NCI-H1694 (cell line): ENCODE measurements around the gene RPS6KC1.
"Not testable (repeated sequence)": the region's sequence is repeated elsewhere in the genome, so short reads cannot be mapped to it uniquely, and the experiment has no call there.

ENCODE experiments used
- DNase-seq: peaks from one replicate; lab custom pipeline; 2025; lab: John Stamatoyannopoulos, UW

Gene RPS6KC1, protein sequence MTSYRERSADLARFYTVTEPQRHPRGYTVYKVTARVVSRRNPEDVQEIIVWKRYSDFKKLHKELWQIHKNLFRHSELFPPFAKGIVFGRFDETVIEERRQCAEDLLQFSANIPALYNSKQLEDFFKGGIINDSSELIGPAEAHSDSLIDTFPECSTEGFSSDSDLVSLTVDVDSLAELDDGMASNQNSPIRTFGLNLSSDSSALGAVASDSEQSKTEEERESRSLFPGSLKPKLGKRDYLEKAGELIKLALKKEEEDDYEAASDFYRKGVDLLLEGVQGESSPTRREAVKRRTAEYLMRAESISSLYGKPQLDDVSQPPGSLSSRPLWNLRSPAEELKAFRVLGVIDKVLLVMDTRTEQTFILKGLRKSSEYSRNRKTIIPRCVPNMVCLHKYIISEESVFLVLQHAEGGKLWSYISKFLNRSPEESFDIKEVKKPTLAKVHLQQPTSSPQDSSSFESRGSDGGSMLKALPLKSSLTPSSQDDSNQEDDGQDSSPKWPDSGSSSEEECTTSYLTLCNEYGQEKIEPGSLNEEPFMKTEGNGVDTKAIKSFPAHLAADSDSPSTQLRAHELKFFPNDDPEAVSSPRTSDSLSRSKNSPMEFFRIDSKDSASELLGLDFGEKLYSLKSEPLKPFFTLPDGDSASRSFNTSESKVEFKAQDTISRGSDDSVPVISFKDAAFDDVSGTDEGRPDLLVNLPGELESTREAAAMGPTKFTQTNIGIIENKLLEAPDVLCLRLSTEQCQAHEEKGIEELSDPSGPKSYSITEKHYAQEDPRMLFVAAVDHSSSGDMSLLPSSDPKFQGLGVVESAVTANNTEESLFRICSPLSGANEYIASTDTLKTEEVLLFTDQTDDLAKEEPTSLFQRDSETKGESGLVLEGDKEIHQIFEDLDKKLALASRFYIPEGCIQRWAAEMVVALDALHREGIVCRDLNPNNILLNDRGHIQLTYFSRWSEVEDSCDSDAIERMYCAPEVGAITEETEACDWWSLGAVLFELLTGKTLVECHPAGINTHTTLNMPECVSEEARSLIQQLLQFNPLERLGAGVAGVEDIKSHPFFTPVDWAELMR

DNA sequence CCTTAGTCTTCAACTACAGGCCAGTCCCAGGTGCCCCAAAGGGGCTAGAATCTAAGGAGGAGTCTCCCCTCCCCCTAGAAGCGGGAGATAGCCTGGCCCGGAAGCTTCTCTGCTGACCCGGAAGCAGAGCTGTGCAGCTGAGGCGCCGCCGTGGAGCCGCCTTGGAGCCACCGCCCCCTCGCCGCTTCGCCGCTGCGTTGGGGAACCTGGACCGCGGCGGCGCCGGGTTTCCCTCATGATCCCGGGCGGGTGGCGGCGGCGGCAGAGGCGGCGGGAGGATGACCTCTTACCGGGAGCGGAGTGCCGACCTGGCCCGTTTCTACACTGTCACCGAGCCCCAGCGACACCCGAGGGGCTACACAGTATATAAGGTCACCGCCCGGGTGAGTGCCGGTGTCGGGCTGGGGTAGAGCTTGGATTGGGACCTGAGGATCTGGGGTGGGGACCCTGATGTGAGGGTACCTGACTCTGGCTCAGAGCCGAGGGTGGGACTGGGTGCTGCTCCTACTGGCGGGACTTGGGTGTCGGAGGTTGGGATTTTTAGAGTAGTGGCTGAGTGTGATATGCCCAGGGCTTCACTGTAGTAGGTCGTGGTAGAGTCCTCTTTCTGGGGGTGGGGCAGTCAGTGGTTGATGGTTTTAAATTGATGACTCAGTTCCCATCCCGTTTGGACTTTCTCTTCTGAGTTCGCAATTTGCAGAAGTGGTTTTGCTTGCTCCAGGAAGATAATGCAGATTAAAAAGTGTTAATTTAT, at the start of gene RPS6KC1:
RPS6KC1 (plus strand) TSS at position 115 of the 754 bp plus-strand sequence; CDS start at position 279, 164 bp downstream.
- DNase-seq: peak; percentile 75

DNA sequence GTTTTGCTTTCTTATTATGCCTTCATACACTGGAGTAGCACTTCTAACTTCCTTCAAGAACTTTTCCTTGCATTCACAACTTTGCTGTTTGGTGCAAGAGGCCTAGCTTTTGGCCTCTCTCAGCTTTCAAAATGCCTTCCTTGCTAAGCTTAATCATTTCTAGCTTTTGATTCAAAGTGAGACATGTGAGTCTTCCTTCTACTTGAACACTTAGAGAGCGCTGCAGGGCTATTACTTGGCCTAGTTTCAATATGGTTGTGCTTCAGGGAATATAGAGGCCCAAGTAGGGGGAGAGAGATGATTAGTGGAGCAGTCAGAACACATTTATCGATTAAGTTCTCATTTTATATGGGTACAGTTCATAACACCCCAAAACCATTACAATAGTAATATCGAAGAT, 47.8 kb upstream of the RPS6KC1 start:
- no peak for DNase-seq

DNA sequence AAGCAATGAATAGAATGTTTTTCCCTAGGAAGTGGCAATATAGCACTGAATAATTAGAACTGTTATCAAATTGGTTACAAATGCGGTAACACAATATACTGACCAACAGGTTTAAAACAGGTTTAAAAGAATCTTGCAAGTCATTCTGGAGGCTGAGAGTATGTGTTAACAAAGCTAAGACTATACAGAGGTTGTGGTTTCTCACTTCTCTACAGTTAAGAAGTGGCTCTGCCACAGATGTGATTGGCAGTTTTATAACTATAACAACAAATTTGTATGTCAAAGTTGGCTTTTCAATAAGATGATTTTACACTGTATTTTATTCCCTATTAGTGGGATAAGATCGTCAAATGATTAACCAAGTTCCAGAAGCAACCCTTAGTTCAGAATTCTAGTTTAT, 42.5 kb upstream of the RPS6KC1 start:
- no peak for DNase-seq

DNA sequence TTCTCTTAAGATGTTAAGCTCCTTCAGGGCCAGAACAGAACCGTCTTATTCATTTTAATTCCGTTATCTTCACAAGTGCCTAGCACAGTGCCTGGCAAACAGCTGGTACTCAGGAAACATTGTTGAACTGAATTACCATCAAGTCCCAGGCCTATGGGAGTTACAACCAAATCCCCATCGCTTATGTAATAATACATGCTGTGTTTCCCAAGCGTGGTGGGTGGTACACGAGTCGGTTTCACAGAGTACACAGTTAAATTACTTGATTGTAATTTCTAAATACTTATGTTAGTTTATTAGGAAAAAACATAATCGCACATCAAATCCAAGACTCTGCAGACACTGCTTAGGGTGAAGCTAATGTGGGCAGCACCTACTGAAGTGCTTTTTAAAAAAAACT, 36.4 kb upstream of the RPS6KC1 start:
- DNase-seq: no peak

DNA sequence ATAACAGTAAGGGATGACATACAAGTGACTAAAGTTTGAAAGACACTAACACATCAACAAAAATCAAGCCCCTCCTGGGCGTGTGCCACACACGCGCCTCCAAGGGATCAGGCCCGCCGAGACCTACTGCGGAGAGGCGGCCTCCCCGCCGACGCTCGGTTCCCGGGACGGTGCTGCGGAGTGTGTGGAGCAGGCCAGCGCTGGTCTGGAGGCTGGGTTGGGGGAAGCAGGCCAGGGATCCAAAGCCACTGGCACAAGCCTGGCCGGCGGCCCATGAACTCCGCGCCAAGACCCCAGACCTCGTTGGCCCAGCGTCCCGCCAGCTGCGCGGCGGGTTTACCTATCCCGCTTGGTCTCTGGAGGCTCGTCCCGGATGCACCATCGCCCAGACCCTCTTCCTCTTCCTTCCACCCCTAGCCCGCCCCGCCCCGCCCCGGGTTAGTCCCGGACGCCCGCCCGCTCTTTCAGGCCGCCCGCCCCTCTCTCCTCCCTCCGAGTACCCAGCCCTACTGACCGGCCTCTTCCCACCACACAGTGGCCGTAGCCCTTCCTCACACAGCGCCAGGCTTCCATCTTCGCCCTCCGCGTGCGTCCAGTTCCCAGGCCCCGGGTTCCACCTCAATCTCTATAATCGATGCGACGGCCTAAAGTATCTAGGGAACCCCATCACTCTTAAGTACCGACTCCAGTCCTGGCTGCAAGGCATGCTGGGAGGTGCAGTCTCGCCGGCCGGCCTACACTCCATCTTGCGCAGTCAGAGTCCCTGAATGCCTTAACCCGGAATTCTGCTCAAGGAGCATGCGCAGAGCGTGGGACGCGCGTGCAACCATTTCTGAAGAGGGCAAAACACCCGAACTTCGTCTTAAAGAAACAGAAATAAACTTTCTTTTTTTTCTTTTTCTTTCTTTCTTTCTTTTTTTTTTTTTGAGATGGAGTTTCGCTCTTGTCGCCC, 35.7 kb upstream of the RPS6KC1 start, which contains the start of gene ANGEL2:
ANGEL2 (minus strand) TSS at position 769 of the 952 bp plus-strand sequence; CDS start at position 573, 196 bp downstream.
- DNase-seq: peak; percentile 98

DNA sequence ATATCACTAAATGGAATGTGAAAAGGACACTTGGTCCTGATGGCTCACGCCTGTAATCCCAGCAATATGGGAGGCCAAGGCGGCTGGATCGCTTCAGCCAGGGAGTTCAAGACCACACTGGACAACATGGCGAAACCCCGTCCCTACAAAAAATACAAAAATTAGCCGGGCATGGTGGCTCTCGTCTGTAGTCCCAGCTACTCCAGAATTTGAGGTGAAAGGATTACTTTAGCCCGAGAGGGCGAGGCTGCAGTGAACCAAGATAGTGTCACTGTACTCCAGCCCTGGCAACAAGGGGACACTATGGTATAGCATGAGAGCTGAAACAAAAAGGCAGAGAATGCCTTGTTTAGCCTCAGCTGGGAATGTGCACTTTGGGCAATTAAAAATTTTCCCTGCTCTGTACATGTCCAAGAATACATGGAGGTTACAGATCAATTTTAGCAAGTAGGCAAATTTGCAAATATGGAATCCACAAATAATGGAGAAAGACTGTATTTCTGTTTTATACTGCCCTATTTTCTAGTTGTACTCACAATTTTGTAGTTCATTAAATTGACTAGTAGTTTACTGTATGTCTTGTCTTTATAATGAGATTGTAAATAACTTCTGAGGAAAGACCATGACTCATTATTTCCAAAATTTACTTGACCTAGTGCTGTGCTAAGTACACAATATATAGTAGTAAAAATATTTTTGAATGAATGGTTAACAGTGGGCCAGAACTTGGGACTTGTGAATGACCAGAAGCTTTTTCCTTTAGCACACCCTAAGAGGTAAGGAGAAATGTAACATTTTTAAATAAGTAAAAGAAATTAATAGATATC, 33.4 kb upstream of the RPS6KC1 start:
- no peak for DNase-seq

DNA sequence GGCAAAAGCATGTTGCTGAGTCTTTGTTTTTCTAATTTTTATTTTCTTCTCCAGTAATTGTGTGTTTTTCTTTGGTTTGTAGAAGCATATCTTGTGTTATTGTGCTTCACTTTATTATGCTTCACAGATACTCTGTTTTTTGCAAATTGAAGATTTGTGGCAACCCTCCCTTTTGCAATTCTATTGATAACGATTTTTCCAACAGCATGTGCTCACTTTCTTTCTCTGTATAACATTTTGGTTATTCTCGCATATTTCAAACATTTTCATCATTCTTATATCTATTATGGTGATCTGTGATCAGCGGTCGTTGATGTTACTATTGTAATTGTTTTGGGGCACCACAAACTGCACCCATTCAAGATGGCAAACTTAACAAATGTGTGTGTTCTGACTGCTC, 31.6 kb upstream of the RPS6KC1 start:
- DNase-seq: no peak

DNA sequence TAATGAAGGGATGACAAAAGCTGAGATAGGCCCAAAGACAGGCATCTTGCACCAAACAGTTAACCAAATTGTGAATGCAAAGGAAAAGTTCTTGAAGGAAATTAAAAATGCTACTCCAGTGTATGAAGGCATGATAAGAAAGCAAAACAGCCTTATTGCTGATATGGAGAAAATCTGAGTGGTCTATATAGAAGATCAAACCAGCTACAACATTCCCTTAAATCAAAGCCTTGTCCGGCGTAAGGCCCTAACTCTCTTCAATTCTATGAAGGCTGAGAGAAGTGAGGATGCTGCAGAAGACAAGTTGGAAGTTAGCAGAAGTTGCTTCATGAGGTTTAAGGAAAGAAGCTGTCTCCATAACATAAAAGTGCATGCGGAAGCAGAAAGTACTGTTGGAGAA, 31.0 kb upstream of the RPS6KC1 start:
- no peak for DNase-seq

DNA sequence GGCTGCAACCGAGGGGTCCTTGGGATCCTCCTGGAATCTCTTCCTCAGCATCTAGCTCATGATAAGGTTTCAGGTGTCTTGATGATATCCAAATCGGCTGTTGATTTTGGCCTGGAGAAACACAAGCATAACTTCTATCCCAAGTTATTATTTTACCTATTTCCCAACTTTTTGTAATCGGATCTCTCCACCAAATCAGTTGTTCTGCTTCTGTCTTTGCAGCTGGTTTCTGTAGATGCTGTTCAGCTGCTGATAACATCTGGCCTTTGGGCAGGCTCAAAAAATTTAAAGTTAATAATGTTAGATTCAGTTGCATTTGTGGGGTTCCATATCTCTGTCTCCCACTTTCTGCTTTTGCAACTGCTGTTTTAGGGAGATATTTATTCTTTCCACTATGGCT, 24.0 kb upstream of the RPS6KC1 start:
- not testable (repeated sequence) for DNase-seq

DNA sequence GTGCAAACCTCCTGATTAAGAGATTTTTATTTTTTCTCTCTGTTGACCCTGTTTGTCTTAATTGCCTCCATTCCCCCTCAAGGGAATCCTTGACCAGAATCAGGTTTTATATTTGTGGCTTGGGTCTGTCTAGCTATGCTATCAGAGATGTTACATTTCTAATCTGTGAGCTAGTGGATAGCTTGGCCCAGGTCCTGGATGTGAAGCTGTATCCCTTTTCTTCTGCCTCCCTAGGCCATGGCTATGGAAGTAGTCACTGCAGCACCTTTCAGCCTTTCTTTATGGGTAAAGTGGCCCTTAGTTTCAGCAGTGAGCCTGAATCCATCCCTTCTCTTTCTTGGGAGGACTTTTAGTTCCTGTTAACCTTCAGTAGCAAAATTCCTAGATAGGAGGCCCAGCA, 18.4 kb upstream of the RPS6KC1 start:
- DNase-seq: no peak

DNA sequence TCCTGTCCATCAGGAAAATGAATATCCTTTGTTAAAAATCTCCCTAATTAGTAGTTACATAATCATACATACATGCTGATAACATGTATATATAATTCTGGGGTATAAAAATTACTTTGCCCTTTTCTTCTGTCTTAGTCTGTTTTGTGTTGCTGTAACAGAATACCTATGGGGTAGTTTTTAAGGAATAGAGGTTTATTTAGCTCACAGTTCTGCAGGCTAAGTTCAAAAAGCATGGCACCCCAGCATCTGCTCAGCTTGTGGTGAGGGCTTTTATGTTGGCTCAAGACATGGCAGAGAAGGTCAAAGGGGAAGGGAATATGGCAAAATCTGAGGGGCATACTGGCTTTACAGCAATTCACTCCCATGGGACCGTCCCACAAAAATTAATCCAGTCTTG, 16.3 kb upstream of the RPS6KC1 start:
- DNase-seq: no peak

DNA sequence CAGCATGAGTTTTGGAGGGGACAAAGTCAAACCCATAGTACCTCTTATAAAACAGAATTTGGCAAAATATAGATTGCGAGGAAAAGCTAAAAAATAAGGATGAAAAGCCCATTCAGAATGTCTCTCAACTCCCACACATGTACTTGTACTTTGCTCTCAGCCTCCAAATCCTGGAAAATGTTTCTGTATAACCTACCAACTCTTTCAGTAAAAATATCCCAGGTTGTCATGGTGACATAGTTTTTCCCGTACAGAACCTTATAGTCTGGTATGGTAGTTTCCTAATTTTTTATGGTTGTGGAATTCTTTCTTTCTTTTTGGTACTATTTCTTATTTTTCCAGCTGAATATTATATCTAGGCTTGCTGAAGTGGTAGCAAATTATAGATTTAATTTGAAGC, 15.5 kb upstream of the RPS6KC1 start:
- DNase-seq: no peak

DNA sequence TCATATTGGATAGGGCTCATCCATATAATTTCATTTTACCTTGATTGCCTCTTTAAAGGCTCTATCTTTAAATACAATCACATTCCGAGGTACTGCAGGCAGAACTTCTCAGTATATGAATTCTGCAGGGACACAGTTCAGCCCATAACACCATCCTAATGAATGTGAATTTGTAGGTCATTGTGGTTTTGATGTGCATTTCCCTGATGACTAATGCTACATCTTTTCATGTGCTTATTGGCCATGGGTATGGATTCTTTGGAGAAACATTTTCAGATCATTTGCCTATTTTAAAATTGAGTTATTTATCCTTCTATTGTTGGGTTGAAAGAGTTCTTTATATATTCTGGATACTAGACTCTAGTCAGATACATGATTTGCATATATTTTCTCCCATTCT, 9.6 kb upstream of the RPS6KC1 start:
- no peak for DNase-seq

DNA sequence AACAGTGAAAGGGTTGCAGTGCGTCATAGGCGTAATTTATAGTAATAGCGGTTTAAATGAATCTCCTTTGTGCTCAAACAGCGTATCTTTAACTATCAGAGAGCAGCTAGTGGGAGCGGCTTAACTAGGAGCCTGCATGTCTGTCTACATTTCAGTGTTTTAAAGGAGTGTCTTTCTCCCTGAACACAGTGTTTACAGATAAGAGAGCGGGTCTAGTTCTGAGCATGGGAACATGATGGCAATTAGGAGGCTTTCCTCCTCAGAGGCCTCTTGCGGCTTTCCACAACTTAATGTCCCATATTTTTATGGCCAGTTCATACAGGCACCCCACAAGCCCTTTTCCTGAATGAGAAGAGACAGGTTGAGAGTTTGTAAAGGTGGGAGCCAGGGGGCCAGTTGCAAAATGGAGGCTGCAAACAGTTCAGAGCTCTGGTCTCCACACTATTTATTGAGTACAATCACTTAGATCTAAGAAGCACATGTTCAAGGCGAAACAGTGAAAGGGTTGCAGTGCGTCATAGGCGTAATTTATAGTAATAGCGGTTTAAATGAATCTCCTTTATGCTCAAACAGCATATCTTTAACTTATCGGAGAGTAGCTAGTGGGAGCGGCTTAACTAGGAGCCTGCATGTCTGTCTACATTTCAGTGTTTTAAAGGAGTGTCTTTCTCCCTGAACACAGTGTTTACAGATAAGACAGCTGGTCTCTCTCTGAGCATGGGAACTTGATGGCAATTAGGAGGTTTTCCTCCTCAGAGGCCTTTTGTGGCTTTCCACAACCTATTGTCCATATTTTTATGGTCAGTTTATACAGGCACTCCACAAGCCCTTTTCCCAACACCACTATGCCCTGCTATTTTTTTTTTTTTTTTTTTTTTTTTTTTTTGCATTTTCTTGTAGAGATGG, 5.5 kb upstream of the RPS6KC1 start:
- DNase-seq: not testable (repeated sequence)

DNA sequence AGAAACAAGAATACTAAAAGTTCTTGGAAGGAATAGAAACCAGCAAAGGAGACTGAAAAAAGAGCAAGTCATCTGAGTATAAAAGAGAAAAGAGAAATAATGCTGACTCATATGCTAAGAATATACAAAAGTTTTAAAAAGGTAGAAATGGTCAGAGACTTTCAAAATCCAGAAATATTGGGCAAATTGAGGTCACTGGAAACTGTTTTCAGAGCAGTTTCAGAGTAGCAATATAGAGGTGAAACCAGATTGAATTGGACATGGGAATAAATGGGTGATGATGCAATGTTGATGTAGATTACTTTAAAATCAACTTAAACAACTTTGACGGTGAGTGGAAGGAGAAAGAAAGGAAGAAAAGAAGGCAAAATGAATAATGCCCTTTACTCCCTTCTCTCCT, 1.8 kb upstream of the RPS6KC1 start:
- DNase-seq: no peak

DNA sequence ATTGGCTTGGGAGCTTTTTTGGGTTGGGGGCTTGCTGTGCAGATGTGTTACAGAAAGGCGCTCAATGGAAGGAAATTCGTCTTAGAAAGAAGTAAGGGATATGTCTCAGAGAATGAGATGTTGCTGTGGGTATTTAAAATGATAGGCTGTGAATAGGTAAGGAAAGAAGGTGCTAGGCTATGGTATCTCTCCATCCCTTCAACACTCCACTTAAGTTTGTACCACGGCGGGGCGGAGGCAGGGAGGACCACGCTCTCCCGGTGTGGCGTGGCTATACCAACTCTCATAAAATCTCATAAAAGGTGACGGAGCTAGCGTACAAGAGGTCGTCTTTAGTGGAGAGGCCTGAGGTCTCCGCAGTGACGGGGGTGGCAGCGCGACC, 305 bp upstream of the RPS6KC1 start:
- DNase-seq: no peak

DNA sequence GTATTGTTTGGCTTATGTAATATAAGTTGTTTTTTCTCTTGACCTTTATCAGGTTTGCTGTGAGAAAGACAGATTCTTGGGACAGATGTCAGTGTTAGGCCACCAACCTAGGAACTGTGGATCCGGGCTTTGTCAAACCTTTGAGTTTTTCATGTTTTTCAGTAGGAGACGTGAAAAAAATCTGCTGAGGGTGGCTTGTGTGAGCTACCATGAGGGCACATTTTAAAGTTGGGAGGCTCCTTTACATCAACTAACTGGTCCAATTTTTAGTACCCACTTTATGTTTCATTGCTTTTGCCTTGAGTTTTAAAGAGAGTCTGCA, 801 bp downstream of the RPS6KC1 start:
- DNase-seq: no peak

DNA sequence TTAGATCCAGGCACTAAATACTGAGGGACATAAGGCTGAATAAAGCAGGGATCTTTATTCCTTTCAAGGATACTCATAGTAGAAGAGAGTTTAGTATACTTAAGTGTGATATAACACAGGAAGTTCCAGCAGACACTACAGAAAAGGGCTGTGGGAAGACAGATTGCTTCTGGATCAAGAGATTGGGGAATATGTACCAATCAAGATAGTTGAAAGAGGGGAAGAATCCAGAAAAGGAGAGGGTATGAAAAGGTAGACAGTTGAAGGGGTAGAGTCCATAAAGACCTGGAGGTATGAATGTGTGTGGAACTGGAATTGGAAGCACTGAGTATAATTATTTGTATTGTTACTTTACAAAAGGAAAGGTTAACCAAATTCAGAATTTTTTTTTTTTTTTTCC, 2.4 kb downstream of the RPS6KC1 start:
- DNase-seq: no peak

DNA sequence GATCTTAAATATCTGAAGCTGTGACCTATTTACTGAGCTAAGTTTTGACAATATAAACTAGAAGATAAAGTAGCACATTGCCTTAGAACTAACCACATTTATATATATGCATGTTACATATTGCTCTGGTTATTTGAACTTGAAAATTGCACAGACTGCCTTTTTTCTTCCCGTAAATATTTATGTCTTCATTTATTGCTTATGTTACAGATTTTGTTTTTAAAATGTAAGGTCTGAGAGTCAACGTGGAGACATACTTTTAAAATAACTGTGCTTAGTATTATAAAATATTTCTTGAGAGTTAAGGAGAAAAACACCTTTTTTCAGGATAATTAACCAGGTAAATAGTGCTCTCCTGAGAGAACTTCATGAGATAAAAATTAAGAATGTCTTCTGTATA, 3.1 kb downstream of the RPS6KC1 start:
- no peak for DNase-seq
